HepG2 (cell line): ENCODE results near the gene SAE1. TPM values are rescaled to one million over a fixed set of nuclear protein-coding genes. Genes with fewer than 3 reads are reported as not detected.

Experiments
- ATF2 ChIP-seq: sonication (generic); formaldehyde crosslinking; IDR thresholded peaks from 2 replicates; pipeline ENCODE4 v1.4.0; 2020; ENCODE audit warnings: missing genetic modification reagents
- GMEB1 ChIP-seq: sonication (generic); formaldehyde crosslinking; IDR thresholded peaks from 2 replicates; pipeline ENCODE4 v1.5.1; 2020; ENCODE audit warnings: missing genetic modification reagents, mild to moderate bottlenecking, borderline replicate concordance
- HNRNPH1 ChIP-seq: fragments of 200-400 bp; formaldehyde crosslinking; optimal IDR thresholded peaks from 2 replicates; pipeline ENCODE3; 2017; ENCODE audit warnings: mild to moderate bottlenecking, low read depth, low read length
- IRF2 ChIP-seq: IDR thresholded peaks from 2 replicates; pipeline ENCODE4 v1.6.1; 2018; ENCODE audit warnings: missing genetic modification reagents, missing compliant biosample characterization
- ISL2 ChIP-seq: sonication (generic); formaldehyde crosslinking; IDR thresholded peaks from 2 replicates; pipeline ENCODE4 v1.5.0; 2020; ENCODE audit warnings: missing genetic modification reagents
- JARID2 ChIP-seq: sonication (generic); formaldehyde crosslinking; IDR thresholded peaks from 2 replicates; pipeline ENCODE4 v1.8.1; 2023; ENCODE audit warnings: missing genetic modification reagents, inconsistent platforms; ENCODE audit not compliant: insufficient replicate concordance
- KDM4B ChIP-seq: sonication (generic); formaldehyde crosslinking; IDR thresholded peaks from 2 replicates; pipeline ENCODE4 v1.4.0; 2020; ENCODE audit warnings: missing genetic modification reagents
- NFIC ChIP-seq: IDR thresholded peaks from 2 replicates; pipeline ENCODE4 v1.6.1; 2012; ENCODE audit warnings: mild to moderate bottlenecking, low read length, inconsistent platforms
- PATZ1 ChIP-seq: sonication (generic); formaldehyde crosslinking; IDR thresholded peaks from 2 replicates; pipeline ENCODE4 v1.4.0; 2020; ENCODE audit warnings: missing genetic modification reagents
- RXRB ChIP-seq: IDR thresholded peaks from 2 replicates; pipeline ENCODE4 v1.6.1; 2016; ENCODE audit warnings: borderline replicate concordance, missing genetic modification reagents, missing compliant biosample characterization
- SATB2 ChIP-seq: sonication (generic); formaldehyde crosslinking; IDR thresholded peaks from 2 replicates; pipeline ENCODE4 v1.5.0; 2020; ENCODE audit warnings: missing genetic modification reagents
- SMAD3 ChIP-seq: sonication (generic); formaldehyde crosslinking; IDR thresholded peaks from 2 replicates; pipeline ENCODE4 v1.4.0; 2020; ENCODE audit warnings: missing genetic modification reagents
- SRSF1 ChIP-seq: fragments of 200-400 bp; formaldehyde crosslinking; optimal IDR thresholded peaks from 2 replicates; pipeline ENCODE3; 2017; ENCODE audit warnings: mild to moderate bottlenecking, low read depth, low read length, moderate library complexity
- TFE3 ChIP-seq: IDR thresholded peaks from 2 replicates; pipeline ENCODE4 v1.6.1; 2016
- ZBTB33 ChIP-seq: sonication (generic); formaldehyde crosslinking; IDR thresholded peaks from 2 replicates; pipeline ENCODE4 v1.4.0; 2020; ENCODE audit warnings: missing genetic modification reagents
- ZC3H13 ChIP-seq: sonication (generic); formaldehyde crosslinking; IDR thresholded peaks from 2 replicates; pipeline ENCODE4 v1.8.1; 2023; ENCODE audit warnings: mild to moderate bottlenecking, missing genetic modification reagents, moderate library complexity
- ZNF691 ChIP-seq: sonication (generic); formaldehyde crosslinking; IDR thresholded peaks from 2 replicates; pipeline ENCODE4 v1.4.0; 2020; ENCODE audit warnings: missing genetic modification reagents, low read depth, mild to moderate bottlenecking, borderline replicate concordance
- ZNF850 ChIP-seq: sonication (generic); formaldehyde crosslinking; conservative IDR thresholded peaks from 2 replicates; pipeline ENCODE4 v1.9.0; 2021; ENCODE audit warnings: mild to moderate bottlenecking, missing genetic modification reagents
- polyA plus RNA-seq, 8 experiments: library from polyadenylated mRNA; depleted of rRNA in 3 of 8; stranded (reverse) in 7 of 8; unstranded in 1 of 8; fragments of >200 nt; fragmentation: Illumina TruSeq in 4 of 8; extraction: Trizol in 4 of 8; gene quantifications; 2 replicates each; pipeline versions ENCODE4 v1.2.1 to v1.2.3, GENCODE V29; 2011 to 2016; ENCODE audit warnings: low read depth in 4 of 8, missing spikeins in 1 of 8, mixed read lengths in 1 of 8; ENCODE audit not compliant: insufficient read depth in 1 of 8
- total RNA-seq, 5 experiments: library from RNA; depleted of rRNA; stranded (reverse); fragments of >200 nt; fragmentation: Illumina TruSeq; extraction: Trizol; gene quantifications; 2 replicates each; pipeline ENCODE4 v1.2.3, GENCODE V29; 2016; ENCODE audit warnings: low read depth in 1 of 5

Gene SAE1
- total and polyA plus RNA-seq, 2 of the 13 experiments (the other 11 are each of a cell fraction or from before 2014, with no cell fraction given), result 87.6 to 197 TPM

GRCh38 chr19:47210689-47211316, 80.2 kb downstream of the SAE1 start (continued):
- TF ChIP-seq ZNF691 (CRISPR knock-in tag), result no peak
- TF ChIP-seq IRF2 (CRISPR knock-in tag), result 0 out of 2 replicates have a peak, but pooled peaks have one; percentile 35
- no peak for TF ChIP-seq GMEB1 (CRISPR knock-in tag)
- 0 out of 2 replicates have a peak, but pooled peaks have one; percentile 9 for TF ChIP-seq ZBTB33
- TF ChIP-seq RXRB (CRISPR knock-in tag), result 0 out of 2 replicates have a peak, but pooled peaks have one; percentile 26
- TF ChIP-seq HNRNPH1, result no peak
- peak; percentile 24; the same call in 1 of the 2 replicates for TF ChIP-seq PATZ1 (CRISPR knock-in tag)
- 0 out of 2 replicates have a peak, but pooled peaks have one; percentile 38 for TF ChIP-seq TFE3 (CRISPR knock-in tag)
- TF ChIP-seq SATB2 (CRISPR knock-in tag), result no peak
- TF ChIP-seq ZC3H13, result 0 out of 2 replicates have a peak, but pooled peaks have one; percentile 0
- TF ChIP-seq ISL2 (CRISPR knock-in tag), result no peak
- no peak for TF ChIP-seq JARID2 (CRISPR knock-in tag)
- no peak for TF ChIP-seq ZNF850 (CRISPR knock-in tag)
- no peak for TF ChIP-seq SRSF1
- 0 out of 2 replicates have a peak, but pooled peaks have one; percentile 28 for TF ChIP-seq KDM4B (CRISPR knock-in tag)
- peak; percentile 36; the same call in 1 of the 2 replicates for TF ChIP-seq ATF2 (CRISPR knock-in tag)
- TF ChIP-seq SMAD3 (CRISPR knock-in tag), result peak; percentile 44; the same call in 1 of the 2 replicates
- TF ChIP-seq NFIC, result no peak
